Hepatocyte (in vitro differentiated cells): ENCODE data around the gene SRPK1.

Experiments used
- CTCF ChIP-seq: fragments of 200-600 bp; sonication (generic); IDR thresholded peaks from 2 replicates; pipeline ENCODE4 v1.5.1; 2016; ENCODE audit warnings: antibody characterized with exemption, mild to moderate bottlenecking; ENCODE audit not compliant: poor library complexity
- EZH2 ChIP-seq: fragments of 200-600 bp; sonication (generic); IDR thresholded peaks from 2 replicates; pipeline ENCODE4 v1.6.1; 2016; ENCODE audit warnings: antibody characterized with exemption, mild to moderate bottlenecking, borderline replicate concordance
- EZH2phosphoT487 ChIP-seq: fragments of 200-600 bp; sonication (generic); IDR thresholded peaks from one replicate; pipeline ENCODE4 v1.6.1; 2018; ENCODE audit warnings: antibody characterized with exemption, mild to moderate bottlenecking, low read depth, moderate library complexity; ENCODE audit not compliant: unreplicated experiment, severe bottlenecking

- TF ChIP-seq CTCF: no peak
- TF ChIP-seq EZH2: no peak
- TF ChIP-seq EZH2phosphoT487: no peak
Observed at GRCh38 chr6:35924146-35924545, 3.2 kb upstream of the SRPK1 start.
